Mesendoderm (in vitro differentiated cells): ENCODE results near the gene CECR2. TPM values are rescaled to one million over a fixed set of nuclear protein-coding genes. Genes with fewer than 3 reads are reported as not detected.

Experiments used
- DNase-seq: peaks from one replicate; pipeline ENCODE4 v3.0.0; 2013
- H2AK5ac ChIP-seq: 2 replicates; pipeline ENCODE4 v1.6.1; 2013; ENCODE audit warnings: low read length, inconsistent platforms
- H2BK120ac ChIP-seq: 2 replicates; pipeline ENCODE4 v1.6.1; 2013; ENCODE audit warnings: low read depth, mild to moderate bottlenecking, low read length, moderate library complexity, mixed read lengths
- H2BK15ac ChIP-seq: replicated peaks from 2 replicates; pipeline ENCODE4 v1.6.1; 2013; ENCODE audit warnings: low read depth, mild to moderate bottlenecking, moderate library complexity
- H2BK5ac ChIP-seq: 2 replicates; pipeline ENCODE4 v1.6.1; 2013; ENCODE audit warnings: low read length, inconsistent platforms
- H3K18ac ChIP-seq: 2 replicates; pipeline ENCODE4 v1.6.1; 2013; ENCODE audit warnings: mild to moderate bottlenecking, low read length, mixed read lengths
- H3K23ac ChIP-seq: one replicate; pipeline ENCODE4 v1.6.1; 2013; ENCODE audit warnings: low read length
- H3K27ac ChIP-seq: 2 replicates; pipeline ENCODE4 v1.5.1; 2013; ENCODE audit warnings: low read depth, mild to moderate bottlenecking, inconsistent platforms, low read length, moderate library complexity
- H3K27me3 ChIP-seq: 2 replicates; pipeline ENCODE4 v1.6.1; 2013; ENCODE audit warnings: low read length, control low read depth, mild to moderate bottlenecking, inconsistent platforms; ENCODE audit not compliant: insufficient read depth, poor library complexity
- H3K36me3 ChIP-seq: 2 replicates; pipeline ENCODE4 v1.6.1; 2013; ENCODE audit warnings: low read length, inconsistent platforms; ENCODE audit not compliant: control insufficient read depth, insufficient read depth
- H3K4ac ChIP-seq: one replicate; pipeline ENCODE4 v1.6.1; 2013; ENCODE audit warnings: low read depth, mild to moderate bottlenecking, low read length, moderate library complexity
- H3K4me1 ChIP-seq: 2 replicates; pipeline ENCODE4 v1.6.1; 2013; ENCODE audit warnings: low read depth, low read length, inconsistent platforms; ENCODE audit not compliant: control insufficient read depth
- H3K4me2 ChIP-seq: 2 replicates; pipeline ENCODE4 v1.6.1; 2013; ENCODE audit warnings: low read length
- H3K4me3 ChIP-seq: 2 replicates; pipeline ENCODE4 v1.5.1; 2013; ENCODE audit warnings: mild to moderate bottlenecking, low read length
- H3K56ac ChIP-seq: one replicate; pipeline ENCODE4 v1.6.1; 2013; ENCODE audit warnings: low read length
- H3K79me1 ChIP-seq: 2 replicates; pipeline ENCODE4 v1.6.1; 2013; ENCODE audit warnings: low read length, inconsistent platforms
- H3K79me2 ChIP-seq: 2 replicates; pipeline ENCODE4 v1.6.1; 2013; ENCODE audit warnings: mild to moderate bottlenecking, low read length; ENCODE audit not compliant: control insufficient read depth, insufficient read depth
- H3K9ac ChIP-seq: 2 replicates; pipeline ENCODE4 v1.6.1; 2013; ENCODE audit warnings: low read length, inconsistent platforms
- H4K5ac ChIP-seq: one replicate; pipeline ENCODE4 v1.6.1; 2013; ENCODE audit warnings: low read length
- H4K8ac ChIP-seq: one replicate; pipeline ENCODE4 v1.6.1; 2013; ENCODE audit warnings: low read depth, mild to moderate bottlenecking, control low read depth, low read length, moderate library complexity
- WGBS: extraction: QIAGEN DNeasy Blood & Tissue Kit; methylation state at CpG from one replicate; pipeline ENCODE4 v1.1.7; 2013; ENCODE audit warnings: low lambda C conversion rate, missing lambda C conversion rate; ENCODE audit not compliant: insufficient coverage; ENCODE audit errors: extremely low coverage; 5-methylcytosine and 5-hydroxymethylcytosine counted together
- small RNA-seq: library from polyadenylated mRNA; stranded (forward); fragments of <200 nt; extraction: miRNeasy Mini kit (QIAGEN cat#:217004); gene quantifications from one replicate; pipeline ENCODE3, GENCODE V24; 2013; ENCODE audit not compliant: insufficient read depth

The CECR2 gene

GRCh38 chr22:17603668-17604067 is 234.4 kb downstream of the CECR2 start:
- no peak for DNase-seq
- WGBS = no CpG with 5 or more reads among the region's 4 CpGs
- H3K79me2 ChIP-seq = peaks cover 1% of the 10 kb centered on the region

GRCh38 chr22:17606496-17606895 is 237.2 kb downstream of the CECR2 start:
- no peak overlapping the region for H3K23ac ChIP-seq
- H3K27me3 ChIP-seq = no peaks in the 10 kb centered on the region
- no peak overlapping the region for H3K27ac ChIP-seq
- H3K56ac ChIP-seq = no peak overlapping the region
- no CpG with 5 or more reads among the region's 5 CpGs for WGBS
- peaks cover 5% of the 10 kb centered on the region for H3K36me3 ChIP-seq
- peaks cover 5% of the 10 kb centered on the region for H3K79me1 ChIP-seq
- H2BK120ac ChIP-seq = no peak overlapping the region
- no peak overlapping the region for H2AK5ac ChIP-seq
- no peak overlapping the region for H3K4me2 ChIP-seq
- no peaks in the 10 kb centered on the region for H3K4me1 ChIP-seq
- H4K8ac ChIP-seq = no peak overlapping the region
- H3K18ac ChIP-seq = no peak overlapping the region
- DNase-seq = no peak
- no peak overlapping the region for H3K4ac ChIP-seq
- no peak overlapping the region for H2BK5ac ChIP-seq
- H4K5ac ChIP-seq = no peak overlapping the region
- H2BK15ac ChIP-seq = no peak overlapping the region
- no peak overlapping the region for H3K4me3 ChIP-seq
- H3K79me2 ChIP-seq = peaks cover 1% of the 10 kb centered on the region
- H3K9ac ChIP-seq = no peak overlapping the region

More at GRCh38 chr22:17603668-17604067, 234.4 kb downstream of the CECR2 start:
- Histone ChIP-seq H3K27me3 (no peaks in the 10 kb centered on the region), H4K8ac (no peak overlapping the region), H3K4me1 (no peaks in the 10 kb centered on the region), H2BK5ac (no peak overlapping the region), H3K9ac (no peak overlapping the region), H3K56ac (no peak overlapping the region), H3K18ac (no peak overlapping the region), H3K23ac (no peak overlapping the region), H3K4me3 (no peak overlapping the region), H3K79me1 (peaks cover 5% of the 10 kb centered on the region), H2AK5ac (no peak overlapping the region), H3K27ac (no peak overlapping the region), H4K5ac (no peak overlapping the region), H2BK120ac (no peak overlapping the region), H3K4ac (no peak overlapping the region), H2BK15ac (no peak overlapping the region), H3K36me3 (peaks cover 8% of the 10 kb centered on the region), H3K4me2 (no peak overlapping the region)

Small RNAs within 50 kb of the gene (small RNA-seq; reads per million reads assigned to genes)
- gene CECR9 = not detected
- not detected for gene RN7SL843P
